Nephron progenitor cell (in vitro differentiated cells): ENCODE data around the gene PHB1.

Experiments
- DNase-seq: peaks from one replicate; pipeline ENCODE4 v3.0.0; 2021
- H3K27ac Mint-ChIP-seq: 2 replicates; pipeline ENCODE4 v1.8.0; 2021; ENCODE audit warnings: mild to moderate bottlenecking, moderate library complexity, mixed read lengths
- H3K27me3 Mint-ChIP-seq: 2 replicates; pipeline ENCODE4 v1.8.0; 2021; ENCODE audit warnings: mild to moderate bottlenecking, low read depth, mixed read lengths; ENCODE audit not compliant: poor library complexity
- H3K36me3 Mint-ChIP-seq: 2 replicates; pipeline ENCODE4 v1.8.0; 2021; ENCODE audit warnings: low read depth, mixed read lengths
- H3K4me1 Mint-ChIP-seq: 2 replicates; pipeline ENCODE4 v1.8.0; 2021; ENCODE audit warnings: mixed read lengths
- H3K4me3 Mint-ChIP-seq: 2 replicates; pipeline ENCODE4 v1.8.0; 2021; ENCODE audit warnings: mild to moderate bottlenecking, moderate library complexity, mixed read lengths
- H3K9me3 Mint-ChIP-seq: 2 replicates; pipeline ENCODE4 v1.8.0; 2021; ENCODE audit warnings: mild to moderate bottlenecking, moderate library complexity, mixed read lengths
- CTCF ChIP-seq: fragments of 200-600 bp; sonication (generic); IDR thresholded peaks from 2 replicates; pipeline ENCODE4 v1.5.0; 2021; ENCODE audit warnings: antibody characterized with exemption

The PHB1 gene

GRCh38 chr17:49364119-49364518 lies 50.6 kb downstream of the PHB1 start:
- Mint-ChIP-seq H3K36me3 (no peaks in the 10 kb centered on the region), H3K9me3 (no peaks in the 10 kb centered on the region)
- no peak for TF ChIP-seq CTCF

GRCh38 chr17:49363251-49363650 lies 51.4 kb downstream of the PHB1 start:
- Mint-ChIP-seq H3K36me3 (no peaks in the 10 kb centered on the region), H3K9me3 (no peaks in the 10 kb centered on the region), H3K4me1 (peaks cover 41% of the 10 kb centered on the region), H3K27ac (no peak overlapping the region), H3K4me3 (no peak overlapping the region), H3K27me3 (no peaks in the 10 kb centered on the region)
- TF ChIP-seq CTCF, result no peak
- DNase-seq, result no peak

More at GRCh38 chr17:49364119-49364518, 50.6 kb downstream of the PHB1 start:
- peaks cover 32% of the 10 kb centered on the region for H3K4me1 Mint-ChIP-seq
- H3K27ac Mint-ChIP-seq, result no peak overlapping the region
- no peak for DNase-seq
- H3K4me3 Mint-ChIP-seq, result no peak overlapping the region
- H3K27me3 Mint-ChIP-seq, result no peaks in the 10 kb centered on the region

- H3K27ac Mint-ChIP-seq, result no peak overlapping the region
- no peaks in the 10 kb centered on the region for H3K36me3 Mint-ChIP-seq
- no peak for DNase-seq
- no peak for TF ChIP-seq CTCF
- peak overlapping the region; percentile 84 for H3K4me3 Mint-ChIP-seq
- peaks cover 46% of the 10 kb centered on the region for H3K4me1 Mint-ChIP-seq
- no peaks in the 10 kb centered on the region for H3K9me3 Mint-ChIP-seq
- H3K27me3 Mint-ChIP-seq, result no peaks in the 10 kb centered on the region
These were observed 52.0 kb downstream of the PHB1 start for GRCh38 chr17:49362723-49363117.

- Mint-ChIP-seq H3K27me3 (no peaks in the 10 kb centered on the region), H3K4me1 (peaks cover 47% of the 10 kb centered on the region), H3K36me3 (no peaks in the 10 kb centered on the region), H3K4me3 (peak within 1 kb of the TSS; percentile 93), H3K27ac (peak within 1 kb of the TSS; percentile 86), H3K9me3 (no peaks in the 10 kb centered on the region)
- DNase-seq, result peak; percentile 95
- TF ChIP-seq CTCF, result no peak
These were observed 52.6 kb downstream of the PHB1 start, which contains the start of gene ZNF652 for GRCh38 chr17:49361902-49362722. ZNF652 (minus strand) TSS chr17:49362250; CDS start chr17:49317725, 44,525 bp downstream.

- peaks cover 50% of the 10 kb centered on the region for H3K4me1 Mint-ChIP-seq
- peak overlapping the region; percentile 93 for H3K4me3 Mint-ChIP-seq
- DNase-seq, result no peak
- H3K27ac Mint-ChIP-seq, result peak overlapping the region; percentile 86
- no peaks in the 10 kb centered on the region for H3K27me3 Mint-ChIP-seq
- H3K36me3 Mint-ChIP-seq, result peaks cover 3% of the 10 kb centered on the region
- peaks cover 2% of the 10 kb centered on the region for H3K9me3 Mint-ChIP-seq
- TF ChIP-seq CTCF, result no peak
These were observed 53.4 kb downstream of the PHB1 start for GRCh38 chr17:49361129-49361901.
